ENCODE measurements around the gene TULP4.

TULP4 gene

DNA sequence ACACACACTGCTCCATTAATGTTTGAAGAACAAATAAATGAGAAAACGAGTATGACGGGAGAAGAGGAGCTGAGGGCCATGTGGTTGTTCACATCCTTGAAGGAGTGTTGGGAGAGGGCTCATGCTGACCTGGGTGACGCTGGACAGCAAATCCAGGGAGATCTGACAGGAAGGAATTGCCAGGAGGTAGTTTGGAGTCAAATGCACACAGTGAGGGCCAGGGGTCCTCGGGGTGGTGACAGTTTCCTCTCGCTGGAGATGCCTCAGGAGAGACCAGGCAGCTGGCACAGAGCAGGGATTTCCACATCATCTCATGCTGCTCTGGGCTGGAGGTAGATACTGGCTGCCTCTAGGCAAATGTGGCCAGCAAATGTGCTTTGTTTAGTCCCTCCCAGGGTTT lies 245.7 kb downstream of the TULP4 start:
- DNase-seq (ENCODE audit: low read depth in 2 of 2) = no peak

DNA sequence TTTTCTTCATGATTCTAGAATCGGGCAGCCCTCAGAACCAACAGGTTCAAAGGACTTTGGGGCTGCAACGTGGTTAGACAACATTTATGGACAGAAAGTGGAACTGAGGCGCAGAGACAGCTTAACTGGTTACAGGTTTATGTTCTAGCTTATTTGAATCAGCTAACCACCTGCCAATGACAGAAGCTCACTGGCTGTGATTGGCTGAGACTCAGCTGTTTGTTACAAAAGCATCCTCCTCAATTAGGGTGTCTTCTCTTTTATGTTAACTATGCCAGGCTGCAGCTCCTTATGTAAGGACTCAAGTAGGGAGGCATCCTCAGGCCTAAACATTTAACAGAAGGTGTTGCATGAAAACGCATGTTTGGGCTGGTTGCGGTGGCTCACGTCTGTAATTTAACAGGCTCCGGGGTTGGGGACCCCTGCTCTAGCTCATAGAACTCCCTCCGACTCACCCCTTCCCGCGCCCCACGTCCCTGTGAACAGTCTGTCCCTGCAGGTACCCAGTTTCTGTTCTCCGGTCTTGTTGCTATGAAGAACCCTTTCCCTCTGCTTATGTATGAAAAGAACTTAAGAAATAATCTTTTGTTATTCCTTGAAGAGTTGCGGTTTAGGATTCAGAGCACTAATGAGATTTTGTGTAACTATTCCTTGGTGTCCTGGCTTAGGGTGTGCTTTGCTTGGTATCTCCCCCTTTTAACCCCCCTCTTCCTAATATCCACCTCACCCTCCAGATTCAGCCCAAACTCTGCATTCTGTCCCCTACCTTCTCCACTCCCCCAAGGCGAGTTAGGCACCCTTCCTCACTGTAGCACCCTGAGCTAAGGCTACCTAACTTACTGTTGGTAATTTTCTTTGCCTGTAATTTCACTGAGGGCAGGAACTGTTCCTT lies 246.4 kb downstream of the TULP4 start:
- no peak for DNase-seq (ENCODE audit: low read depth in 2 of 2)

DNA sequence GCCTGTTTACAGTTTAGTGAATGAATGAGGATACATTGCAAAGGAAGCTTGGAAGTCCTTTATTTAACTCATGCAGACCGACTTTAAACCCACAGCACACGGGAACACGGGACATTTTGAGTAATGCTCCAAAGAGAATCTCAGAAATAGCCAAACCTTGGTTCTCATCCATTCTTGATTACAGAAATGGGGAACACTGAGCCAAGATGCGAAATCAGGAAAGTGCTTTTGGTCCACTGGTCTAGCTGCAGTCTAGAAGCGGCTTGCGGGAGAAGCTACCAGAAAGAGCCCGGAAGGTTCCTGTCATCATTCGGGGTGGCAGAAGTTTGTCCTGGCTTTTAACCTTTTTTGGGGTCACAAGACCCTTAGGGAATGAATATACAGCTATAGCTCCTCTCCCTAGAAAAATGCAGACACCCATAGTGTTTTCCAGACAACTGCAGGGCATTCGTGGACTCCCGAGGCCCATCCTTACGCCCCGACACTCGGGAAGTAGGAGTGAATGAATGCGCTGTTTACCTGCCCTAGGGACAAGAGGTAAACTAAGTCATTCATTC lies 247.2 kb downstream of the TULP4 start:
- DNase-seq (ENCODE audit: low read depth in 2 of 2) = no peak

DNA sequence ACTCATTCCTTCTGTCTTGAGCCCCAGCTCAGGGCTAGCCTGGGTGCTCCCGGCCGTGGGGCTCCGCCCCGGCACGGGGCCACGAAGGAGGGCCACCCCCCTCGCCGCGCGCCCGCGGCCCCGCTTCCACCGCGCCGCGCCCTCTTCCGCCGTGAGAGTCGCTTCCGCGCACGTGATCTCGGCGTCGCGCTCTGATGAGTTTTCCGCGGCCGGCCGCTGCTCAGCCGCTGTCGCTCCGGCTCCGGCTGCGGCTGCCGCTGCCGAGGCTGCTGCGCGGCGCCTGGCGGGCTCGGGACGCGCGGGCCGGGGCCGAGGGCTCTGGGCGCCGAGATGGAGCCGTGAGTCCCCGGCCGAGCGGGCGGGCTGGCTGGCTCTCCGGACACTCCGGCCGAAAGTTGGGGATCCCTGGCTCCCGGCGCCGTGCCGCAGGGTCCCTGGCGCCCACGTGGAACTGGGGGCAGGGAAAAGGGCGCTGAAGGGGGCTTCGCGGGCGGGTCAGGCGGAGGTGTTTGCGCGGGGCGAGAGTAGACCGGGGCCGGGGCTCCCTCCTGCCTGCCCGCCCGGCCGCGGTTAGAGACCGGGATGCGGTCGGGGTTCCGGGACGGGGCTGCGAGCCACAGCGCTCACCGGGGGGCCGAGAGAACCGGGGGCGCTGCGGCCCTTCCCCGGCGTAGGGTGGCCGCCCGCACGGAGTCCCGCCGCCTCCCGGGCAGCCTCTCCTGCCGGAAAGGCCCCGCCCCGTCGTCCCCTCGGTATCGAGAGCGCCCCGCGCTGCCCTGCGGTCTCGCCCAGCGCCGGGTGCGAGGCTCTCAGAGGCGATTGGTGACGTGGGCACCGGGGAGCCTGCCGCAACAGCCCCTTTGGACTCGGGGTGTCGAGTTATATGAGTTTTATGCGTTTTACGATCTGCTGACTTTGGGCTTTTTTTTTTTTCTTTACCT lies 247.9 kb downstream of the TULP4 start, which contains the start of gene TMEM181:
TMEM181 (plus strand) TSS at position 197 of the 941 bp plus-strand sequence; CDS start at position 331, 134 bp downstream.
- peak; percentile 74 to 80 for DNase-seq (ENCODE audit: low read depth in 2 of 2)

DNA sequence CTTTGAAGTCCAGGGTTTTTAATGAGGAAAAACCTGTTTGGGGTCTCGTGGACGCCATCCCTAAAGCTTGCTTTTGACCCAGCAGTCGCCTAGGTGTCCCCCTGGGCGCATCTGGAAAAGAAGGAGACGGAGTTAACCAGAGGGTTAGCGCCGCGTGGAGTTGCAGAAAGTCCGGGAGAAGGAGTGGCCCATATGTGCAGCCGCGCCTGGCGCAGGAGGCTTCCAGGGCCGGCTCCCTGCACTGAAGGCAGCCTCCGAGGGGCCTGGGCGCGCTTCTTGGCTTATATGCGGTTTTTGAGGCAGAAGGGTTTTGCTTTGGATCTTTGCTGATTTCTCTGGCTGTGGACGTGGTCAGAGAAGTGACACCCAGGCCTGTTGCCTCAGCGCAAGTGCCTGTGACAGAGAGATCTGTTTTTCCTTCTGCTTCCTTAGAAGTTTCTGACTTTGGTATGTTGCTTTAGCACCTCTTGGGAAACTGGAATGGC lies 248.6 kb downstream of the TULP4 start:
- no peak for DNase-seq (ENCODE audit: low read depth in 2 of 2)
